Mesodermal cell (in vitro differentiated cells): ENCODE results near the gene ITCH.

Source experiments
- H3K27ac ChIP-seq: 2 replicates; pipeline ENCODE4 v1.7.0; 2013; ENCODE audit warnings: mild to moderate bottlenecking, low read depth, low read length, moderate library complexity; ENCODE audit not compliant: severe bottlenecking
- H3K36me3 ChIP-seq: 2 replicates; pipeline ENCODE4 v1.7.1; 2013; ENCODE audit warnings: mild to moderate bottlenecking, low read length, moderate library complexity; ENCODE audit not compliant: control insufficient read depth, insufficient read depth
- H3K4me1 ChIP-seq: one replicate; pipeline ENCODE4 v1.7.1; 2013; ENCODE audit warnings: mild to moderate bottlenecking, low read length; ENCODE audit not compliant: insufficient read depth, control insufficient read depth, poor library complexity, severe bottlenecking
- H3K4me3 ChIP-seq: 2 replicates; pipeline ENCODE4 v1.7.0; 2013; ENCODE audit warnings: low read length, control low read depth, mild to moderate bottlenecking; ENCODE audit not compliant: insufficient read depth, poor library complexity, severe bottlenecking; ENCODE audit errors: extremely low read depth
- H3K9me3 ChIP-seq: 2 replicates; pipeline ENCODE4 v1.7.1; 2013; ENCODE audit warnings: mild to moderate bottlenecking, low read length, moderate library complexity; ENCODE audit not compliant: control insufficient read depth
- WGBS, 2 experiments: methylation state at CpG; one replicate each; pipeline ENCODE4 v1.1.5; 2013; ENCODE audit warnings: missing lambda C conversion rate in 2 of 2; ENCODE audit not compliant: insufficient coverage in 2 of 2; 5-methylcytosine and 5-hydroxymethylcytosine counted together

The ITCH gene

GRCh38 chr20:34532320-34532719, 169.2 kb downstream of the ITCH start:
- Histone ChIP-seq H3K4me1 (peaks cover 5% of the 10 kb centered on the region), H3K9me3 (no peaks in the 10 kb centered on the region), H3K36me3 (peaks cover 96% of the 10 kb centered on the region), H3K4me3 (no peak overlapping the region), H3K27ac (no peak overlapping the region)
- 93 to 97% methylated on average over 8 of the region's 8 CpGs for WGBS, 2 experiments

- Histone ChIP-seq H3K4me3 (no peak overlapping the region), H3K4me1 (peaks cover 2% of the 10 kb centered on the region), H3K36me3 (peaks cover 96% of the 10 kb centered on the region), H3K9me3 (no peaks in the 10 kb centered on the region), H3K27ac (no peak overlapping the region)
- WGBS, 2 experiments, result 93 to 98% methylated on average over 6 to 7 of the region's 7 CpGs
Measured at GRCh38 chr20:34532756-34533155, 169.7 kb downstream of the ITCH start.

- no peak overlapping the region for H3K27ac ChIP-seq
- WGBS, 2 experiments, result 96% methylated on average over 11 of the region's 15 CpGs
- no peaks in the 10 kb centered on the region for H3K9me3 ChIP-seq
- peaks cover 86% of the 10 kb centered on the region for H3K36me3 ChIP-seq
- H3K4me3 ChIP-seq, result no peak overlapping the region
- no peaks in the 10 kb centered on the region for H3K4me1 ChIP-seq
Measured at GRCh38 chr20:34534391-34535165, 171.5 kb downstream of the ITCH start.

GRCh38 chr20:34535301-34535840, 172.3 kb downstream of the ITCH start:
- WGBS, 2 experiments, result 92 to 99% methylated on average over 9 to 13 of the region's 15 CpGs
- H3K4me1 ChIP-seq, result no peaks in the 10 kb centered on the region
- H3K9me3 ChIP-seq, result no peaks in the 10 kb centered on the region
- no peak overlapping the region for H3K27ac ChIP-seq
- H3K4me3 ChIP-seq, result no peak overlapping the region
- peaks cover 86% of the 10 kb centered on the region for H3K36me3 ChIP-seq

- H3K4me1 ChIP-seq, result no peaks in the 10 kb centered on the region
- no peak overlapping the region for H3K4me3 ChIP-seq
- no peaks in the 10 kb centered on the region for H3K9me3 ChIP-seq
- H3K27ac ChIP-seq, result no peak overlapping the region
- peaks cover 86% of the 10 kb centered on the region for H3K36me3 ChIP-seq
- WGBS, 2 experiments, result 86 to 94% methylated on average over 2 of the region's 2 CpGs
Measured at GRCh38 chr20:34535857-34536256, 172.8 kb downstream of the ITCH start.

GRCh38 chr20:34536798-34537394, 173.8 kb downstream of the ITCH start:
- Histone ChIP-seq H3K9me3 (no peaks in the 10 kb centered on the region), H3K4me1 (no peaks in the 10 kb centered on the region), H3K27ac (no peak overlapping the region), H3K4me3 (no peak overlapping the region), H3K36me3 (peaks cover 86% of the 10 kb centered on the region)
- 85 to 88% methylated on average over 7 to 9 of the region's 10 CpGs for WGBS, 2 experiments

GRCh38 chr20:34537651-34538050, 174.6 kb downstream of the ITCH start:
- H3K9me3 ChIP-seq, result no peaks in the 10 kb centered on the region
- no peak overlapping the region for H3K4me3 ChIP-seq
- H3K27ac ChIP-seq, result no peak overlapping the region
- H3K36me3 ChIP-seq, result peaks cover 79% of the 10 kb centered on the region
- no peaks in the 10 kb centered on the region for H3K4me1 ChIP-seq
- WGBS, 2 experiments, result 94 to 99% methylated on average over 5 to 6 of the region's 8 CpGs

- Histone ChIP-seq H3K4me3 (no peak overlapping the region), H3K27ac (no peak overlapping the region), H3K4me1 (no peaks in the 10 kb centered on the region), H3K9me3 (no peaks in the 10 kb centered on the region), H3K36me3 (peaks cover 70% of the 10 kb centered on the region)
- WGBS, 2 experiments, result 22 to 79% methylated on average over 2 to 3 of the region's 5 CpGs
Measured at GRCh38 chr20:34538671-34539123, 175.6 kb downstream of the ITCH start.

- no peak overlapping the region for H3K4me3 ChIP-seq
- H3K4me1 ChIP-seq, result no peaks in the 10 kb centered on the region
- H3K27ac ChIP-seq, result no peak overlapping the region
- peaks cover 59% of the 10 kb centered on the region for H3K36me3 ChIP-seq
- WGBS, 2 experiments, result 80 to 91% methylated on average over 4 to 5 of the region's 8 CpGs
- H3K9me3 ChIP-seq, result no peaks in the 10 kb centered on the region
Measured at GRCh38 chr20:34539756-34540155, 176.7 kb downstream of the ITCH start.

- 91 to 97% methylated on average over 10 to 14 of the region's 15 CpGs for WGBS, 2 experiments
- no peak overlapping the region for H3K4me3 ChIP-seq
- H3K36me3 ChIP-seq, result peaks cover 49% of the 10 kb centered on the region
- H3K9me3 ChIP-seq, result no peaks in the 10 kb centered on the region
- no peaks in the 10 kb centered on the region for H3K4me1 ChIP-seq
- no peak overlapping the region for H3K27ac ChIP-seq
Measured at GRCh38 chr20:34540596-34541263, 177.7 kb downstream of the ITCH start.
